ENCODE data around the gene CAPN12.

The CAPN12 gene

GRCh38 chr19:38705197-38706019 is 38.9 kb downstream of the CAPN12 start:
- TF ChIP-seq POU2F2 (IDR thresholded peaks at IDR 0.05; ENCODE audit: low read depth, low read length) = no peak
- no peak for TF ChIP-seq PAX5 (IDR thresholded peaks at IDR 0.05; ENCODE audit: insufficient read depth, low read length, severe bottlenecking)
- TF ChIP-seq POLR2A (IDR thresholded peaks at IDR 0.05; ENCODE audit: low read depth, low read length) = no peak
- no peak for TF ChIP-seq SPI1 (IDR thresholded peaks at IDR 0.05; ENCODE audit: low read depth, low read length)
- TF ChIP-seq TAF1 (IDR thresholded peaks at IDR 0.05; ENCODE audit: low read depth, low read length) = no peak
- TF ChIP-seq POLR2AphosphoS5 (IDR thresholded peaks at IDR 0.05; ENCODE audit: low read depth, low read length) = no peak
- DNase-seq (ENCODE audit: insufficient read length, low spot score) (no peak), FAIRE-seq (no peak)

GRCh38 chr19:38704488-38705026 is 39.7 kb downstream of the CAPN12 start:
- TF ChIP-seq TAF1 (IDR thresholded peaks at IDR 0.05; ENCODE audit: low read depth, low read length) (no peak), PAX5 (IDR thresholded peaks at IDR 0.05; ENCODE audit: insufficient read depth, low read length, severe bottlenecking) (no peak), SPI1 (IDR thresholded peaks at IDR 0.05; ENCODE audit: low read depth, low read length) (no peak), POLR2A (IDR thresholded peaks at IDR 0.05; ENCODE audit: low read depth, low read length) (no peak), POLR2AphosphoS5 (IDR thresholded peaks at IDR 0.05; ENCODE audit: low read depth, low read length) (no peak), POU2F2 (IDR thresholded peaks at IDR 0.05; ENCODE audit: low read depth, low read length) (no peak)
- DNase-seq (ENCODE audit: insufficient read length, low spot score) (no peak), FAIRE-seq (no peak)

GRCh38 chr19:38703509-38703908 is 40.8 kb downstream of the CAPN12 start:
- DNase-seq (ENCODE audit: insufficient read length, low spot score) = no peak
- TF ChIP-seq TAF1 (IDR thresholded peaks at IDR 0.05; ENCODE audit: low read depth, low read length) (no peak), PAX5 (IDR thresholded peaks at IDR 0.05; ENCODE audit: insufficient read depth, low read length, severe bottlenecking) (no peak), POLR2A (IDR thresholded peaks at IDR 0.05; ENCODE audit: low read depth, low read length) (no peak), POU2F2 (IDR thresholded peaks at IDR 0.05; ENCODE audit: low read depth, low read length) (no peak), POLR2AphosphoS5 (IDR thresholded peaks at IDR 0.05; ENCODE audit: low read depth, low read length) (no peak), SPI1 (IDR thresholded peaks at IDR 0.05; ENCODE audit: low read depth, low read length) (no peak)
- no peak for FAIRE-seq

- TF ChIP-seq POLR2A (IDR thresholded peaks at IDR 0.05; ENCODE audit: low read depth, low read length) (no peak), PAX5 (IDR thresholded peaks at IDR 0.05; ENCODE audit: insufficient read depth, low read length, severe bottlenecking) (no peak), POLR2AphosphoS5 (IDR thresholded peaks at IDR 0.05; ENCODE audit: low read depth, low read length) (no peak), SPI1 (IDR thresholded peaks at IDR 0.05; ENCODE audit: low read depth, low read length) (no peak), TAF1 (IDR thresholded peaks at IDR 0.05; ENCODE audit: low read depth, low read length) (no peak), POU2F2 (IDR thresholded peaks at IDR 0.05; ENCODE audit: low read depth, low read length) (no peak)
- no peak for DNase-seq (ENCODE audit: insufficient read length, low spot score)
- no peak for FAIRE-seq
Observed at GRCh38 chr19:38702278-38702677, 42.0 kb downstream of the CAPN12 start.

- DNase-seq (ENCODE audit: insufficient read length, low spot score) = no peak
- TF ChIP-seq TAF1 (IDR thresholded peaks at IDR 0.05; ENCODE audit: low read depth, low read length) = no peak
- TF ChIP-seq SPI1 (IDR thresholded peaks at IDR 0.05; ENCODE audit: low read depth, low read length) = no peak
- TF ChIP-seq POU2F2 (IDR thresholded peaks at IDR 0.05; ENCODE audit: low read depth, low read length) = no peak
- no peak for TF ChIP-seq POLR2AphosphoS5 (IDR thresholded peaks at IDR 0.05; ENCODE audit: low read depth, low read length)
- no peak for TF ChIP-seq POLR2A (IDR thresholded peaks at IDR 0.05; ENCODE audit: low read depth, low read length)
- no peak for TF ChIP-seq PAX5 (IDR thresholded peaks at IDR 0.05; ENCODE audit: insufficient read depth, low read length, severe bottlenecking)
- FAIRE-seq = no peak
Observed at GRCh38 chr19:38701455-38702063, 42.7 kb downstream of the CAPN12 start.

- FAIRE-seq = no peak
- TF ChIP-seq POLR2A (IDR thresholded peaks at IDR 0.05; ENCODE audit: low read depth, low read length) = no peak
- no peak for TF ChIP-seq POLR2AphosphoS5 (IDR thresholded peaks at IDR 0.05; ENCODE audit: low read depth, low read length)
- TF ChIP-seq SPI1 (IDR thresholded peaks at IDR 0.05; ENCODE audit: low read depth, low read length) = no peak
- no peak for TF ChIP-seq POU2F2 (IDR thresholded peaks at IDR 0.05; ENCODE audit: low read depth, low read length)
- no peak for TF ChIP-seq PAX5 (IDR thresholded peaks at IDR 0.05; ENCODE audit: insufficient read depth, low read length, severe bottlenecking)
- TF ChIP-seq TAF1 (IDR thresholded peaks at IDR 0.05; ENCODE audit: low read depth, low read length) = no peak
- DNase-seq (ENCODE audit: insufficient read length, low spot score) = no peak
Observed at GRCh38 chr19:38700902-38701454, 43.3 kb downstream of the CAPN12 start.

- DNase-seq (ENCODE audit: insufficient read length, low spot score) (no peak), FAIRE-seq (no peak)
Observed at GRCh38 chr19:38700350-38700901, 43.8 kb downstream of the CAPN12 start.

GRCh38 chr19:38699647-38700349 is 44.5 kb downstream of the CAPN12 start:
- no peak for FAIRE-seq
- no peak for TF ChIP-seq POLR2AphosphoS5 (IDR thresholded peaks at IDR 0.05; ENCODE audit: low read depth, low read length)
- TF ChIP-seq POLR2A (IDR thresholded peaks at IDR 0.05; ENCODE audit: low read depth, low read length) = no peak
- TF ChIP-seq TAF1 (IDR thresholded peaks at IDR 0.05; ENCODE audit: low read depth, low read length) = no peak
- TF ChIP-seq POU2F2 (IDR thresholded peaks at IDR 0.05; ENCODE audit: low read depth, low read length) = no peak
- TF ChIP-seq PAX5 (IDR thresholded peaks at IDR 0.05; ENCODE audit: insufficient read depth, low read length, severe bottlenecking) = no peak
- TF ChIP-seq SPI1 (IDR thresholded peaks at IDR 0.05; ENCODE audit: low read depth, low read length) = no peak
- DNase-seq (ENCODE audit: insufficient read length, low spot score) = no peak

More at GRCh38 chr19:38700350-38700901, 43.8 kb downstream of the CAPN12 start:
- no peak for TF ChIP-seq POLR2AphosphoS5 (IDR thresholded peaks at IDR 0.05; ENCODE audit: low read depth, low read length)
- no peak for TF ChIP-seq POU2F2 (IDR thresholded peaks at IDR 0.05; ENCODE audit: low read depth, low read length)
- TF ChIP-seq TAF1 (IDR thresholded peaks at IDR 0.05; ENCODE audit: low read depth, low read length) = no peak
- no peak for TF ChIP-seq POLR2A (IDR thresholded peaks at IDR 0.05; ENCODE audit: low read depth, low read length)
